ENCODE data around the gene NT5DC3.
A peak's percentile ranks its signal among the peaks of the same experiment; 100 is the strongest.

NT5DC3 gene

GRCh38 chr12:103801709-103802585 lies 39.1 kb downstream of the NT5DC3 start:
- H3K27me3 ChIP-seq (replicated peaks; ENCODE audit: insufficient read depth, low read length) = no peaks in the 10 kb centered on the region
- DNase-seq = no peak
- no peaks in the 10 kb centered on the region for H3K9me3 ChIP-seq (replicated peaks; ENCODE audit: insufficient read depth, low read length)
- no peaks in the 10 kb centered on the region; the same call in 1 of the 2 replicates for H3K36me3 ChIP-seq (replicated peaks; ENCODE audit: insufficient read depth, low read length)
- TF ChIP-seq CTCF (IDR thresholded peaks at IDR 0.05; ENCODE audit: low read length) = no peak
- no peak for TF ChIP-seq EZH2 (optimal IDR thresholded peaks at IDR 0.05; ENCODE audit: low read depth, low read length)
- TF ChIP-seq EZH2phosphoT487 (IDR thresholded peaks at IDR 0.05; ENCODE audit: low read length) = no peak
- no peak overlapping the region for H2AFZ ChIP-seq (ENCODE audit: low read length)
- peaks cover 16% of the 10 kb centered on the region for H3K4me1 ChIP-seq (ENCODE audit: low read length)
- no peaks in the 10 kb centered on the region for H4K20me1 ChIP-seq (ENCODE audit: insufficient read depth, low read length)
- no peak overlapping the region for H3K9ac ChIP-seq (ENCODE audit: low read length)
- H3K79me2 ChIP-seq (ENCODE audit: low read length) = no peaks in the 10 kb centered on the region
- H3K27ac ChIP-seq (ENCODE audit: low read length) = no peak overlapping the region
- no peak overlapping the region for H3K4me3 ChIP-seq (ENCODE audit: low read length)
- no peaks in the 10 kb centered on the region for H3K9me2 ChIP-seq (replicated peaks; ENCODE audit: insufficient read depth, low read length)
- no peak overlapping the region for H3K4me2 ChIP-seq (ENCODE audit: low read depth, low read length)
- H3F3A ChIP-seq (ENCODE audit: insufficient read depth, low read length) = no peaks in the 10 kb centered on the region

- H3K4me3 ChIP-seq (ENCODE audit: low read length) = no peak overlapping the region
Observed at GRCh38 chr12:103799857-103800771, 40.9 kb downstream of the NT5DC3 start.

GRCh38 chr12:103799504-103799856 lies 41.6 kb downstream of the NT5DC3 start:
- H3K4me2 ChIP-seq (ENCODE audit: low read depth, low read length) = no peak overlapping the region
- H3K9me3 ChIP-seq (replicated peaks; ENCODE audit: insufficient read depth, low read length) = no peaks in the 10 kb centered on the region
- H3F3A ChIP-seq (ENCODE audit: insufficient read depth, low read length) = no peaks in the 10 kb centered on the region

More at GRCh38 chr12:103799857-103800771, 40.9 kb downstream of the NT5DC3 start:
- no peaks in the 10 kb centered on the region for H3F3A ChIP-seq (ENCODE audit: insufficient read depth, low read length)
- H3K27me3 ChIP-seq (replicated peaks; ENCODE audit: insufficient read depth, low read length) = no peaks in the 10 kb centered on the region
- H4K20me1 ChIP-seq (ENCODE audit: insufficient read depth, low read length) = no peaks in the 10 kb centered on the region
- no peak overlapping the region for H3K9ac ChIP-seq (ENCODE audit: low read length)
- H3K4me2 ChIP-seq (ENCODE audit: low read depth, low read length) = no peak overlapping the region
- H3K79me2 ChIP-seq (ENCODE audit: low read length) = no peaks in the 10 kb centered on the region
- no peaks in the 10 kb centered on the region for H3K9me3 ChIP-seq (replicated peaks; ENCODE audit: insufficient read depth, low read length)
- H2AFZ ChIP-seq (ENCODE audit: low read length) = no peak overlapping the region
- no peak overlapping the region for H3K27ac ChIP-seq (ENCODE audit: low read length)
- no peaks in the 10 kb centered on the region for H3K9me2 ChIP-seq (replicated peaks; ENCODE audit: insufficient read depth, low read length)
- peaks cover 16% of the 10 kb centered on the region for H3K4me1 ChIP-seq (ENCODE audit: low read length)
- peak; percentile 51 for DNase-seq
- H3K36me3 ChIP-seq (replicated peaks; ENCODE audit: insufficient read depth, low read length) = no peaks in the 10 kb centered on the region; the same call in 1 of the 2 replicates
- TF ChIP-seq EZH2phosphoT487 (IDR thresholded peaks at IDR 0.05; ENCODE audit: low read length) (no peak), CTCF (IDR thresholded peaks at IDR 0.05; ENCODE audit: low read length) (no peak), EZH2 (optimal IDR thresholded peaks at IDR 0.05; ENCODE audit: low read depth, low read length) (no peak)

More at GRCh38 chr12:103799504-103799856, 41.6 kb downstream of the NT5DC3 start:
- Histone ChIP-seq H3K9me2 (replicated peaks; ENCODE audit: insufficient read depth, low read length) (no peaks in the 10 kb centered on the region), H3K79me2 (ENCODE audit: low read length) (no peaks in the 10 kb centered on the region), H3K9ac (ENCODE audit: low read length) (no peak overlapping the region), H4K20me1 (ENCODE audit: insufficient read depth, low read length) (no peaks in the 10 kb centered on the region), H2AFZ (ENCODE audit: low read length) (no peak overlapping the region), H3K27ac (ENCODE audit: low read length) (no peak overlapping the region), H3K4me1 (ENCODE audit: low read length) (peaks cover 16% of the 10 kb centered on the region), H3K4me3 (ENCODE audit: low read length) (no peak overlapping the region), H3K36me3 (replicated peaks; ENCODE audit: insufficient read depth, low read length) (no peaks in the 10 kb centered on the region; the same call in 1 of the 2 replicates), H3K27me3 (replicated peaks; ENCODE audit: insufficient read depth, low read length) (no peaks in the 10 kb centered on the region)
- TF ChIP-seq CTCF (IDR thresholded peaks at IDR 0.05; ENCODE audit: low read length) (no peak), EZH2phosphoT487 (IDR thresholded peaks at IDR 0.05; ENCODE audit: low read length) (no peak), EZH2 (optimal IDR thresholded peaks at IDR 0.05; ENCODE audit: low read depth, low read length) (no peak)
- DNase-seq = no peak

Data from MM.1S (cell line).